HG02970 (cell line): ENCODE results near the gene MGST3.
"Not testable (repeated sequence)": the region's sequence is repeated elsewhere in the genome, so short reads cannot be mapped to it uniquely, and the experiment has no call there.

ENCODE experiments used
- ATAC-seq: cut with Tn5 transposase; IDR thresholded peaks from one replicate; pipeline ENCODE4 v1.9.1; 2021; ENCODE audit warnings: mild to moderate bottlenecking, moderate library complexity, moderate number of reproducible peaks; ENCODE audit not compliant: unreplicated experiment, low FRiP score

MGST3 gene

GRCh38 chr1:165628147-165628822, 2.7 kb upstream of the MGST3 start:
- no peak for ATAC-seq

GRCh38 chr1:165629151-165629550, 1.9 kb upstream of the MGST3 start:
- ATAC-seq = no peak

GRCh38 chr1:165629848-165630628, 996 bp upstream of the MGST3 start:
- ATAC-seq = no peak

GRCh38 chr1:165631342-165632151, 513 bp downstream of the MGST3 start:
- no peak for ATAC-seq

- no peak for ATAC-seq
Measured at GRCh38 chr1:165632152-165632469, 1.1 kb downstream of the MGST3 start.

GRCh38 chr1:165632491-165632890, 1.5 kb downstream of the MGST3 start:
- no peak for ATAC-seq

- ATAC-seq = no peak
Measured at GRCh38 chr1:165633614-165634013, 2.6 kb downstream of the MGST3 start.

GRCh38 chr1:165634154-165634921, 3.3 kb downstream of the MGST3 start:
- ATAC-seq = no peak

GRCh38 chr1:165635329-165635728, 4.3 kb downstream of the MGST3 start:
- ATAC-seq = no peak

- ATAC-seq = no peak
Measured at GRCh38 chr1:165635823-165636222, 4.8 kb downstream of the MGST3 start.

- no peak for ATAC-seq
Measured at GRCh38 chr1:165637427-165637826, 6.4 kb downstream of the MGST3 start.

GRCh38 chr1:165638211-165638610, 7.2 kb downstream of the MGST3 start:
- ATAC-seq = not testable (repeated sequence)

GRCh38 chr1:165639821-165640623, 9.0 kb downstream of the MGST3 start:
- no peak for ATAC-seq

- ATAC-seq = no peak
Measured at GRCh38 chr1:165641231-165641987, 10.4 kb downstream of the MGST3 start.

- ATAC-seq = no peak
Measured at GRCh38 chr1:165644064-165644735, 13.2 kb downstream of the MGST3 start.

- no peak for ATAC-seq
Measured at GRCh38 chr1:165645654-165646366, 14.8 kb downstream of the MGST3 start.

GRCh38 chr1:165647517-165647916, 16.5 kb downstream of the MGST3 start:
- ATAC-seq = no peak

- no peak for ATAC-seq
Measured at GRCh38 chr1:165647970-165648369, 16.9 kb downstream of the MGST3 start.
